ENCODE data around the gene SLC17A3.

Gene SLC17A3

DNA sequence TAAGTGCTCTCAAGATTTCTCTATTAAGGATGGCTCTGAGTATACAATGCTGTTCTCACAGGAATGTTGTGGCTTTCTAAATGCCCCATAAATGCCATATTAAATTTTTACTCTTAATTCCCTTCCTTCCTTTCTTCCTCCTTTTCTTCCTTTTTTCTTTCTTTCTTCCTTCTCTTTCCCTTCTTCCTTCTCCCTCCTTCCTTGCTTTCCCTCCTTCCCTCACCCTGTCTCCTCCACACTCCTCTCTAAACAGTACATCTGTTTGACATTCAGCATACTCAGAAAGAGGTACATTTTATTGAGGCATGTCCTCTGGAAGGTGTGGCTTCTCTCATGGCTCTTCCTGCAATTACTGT is 41.8 kb downstream of the SLC17A3 start:
- no peak overlapping the region for H3K4me3 ChIP-seq (ENCODE audit: low read depth, low read length)
- TF ChIP-seq, protein P1, sequence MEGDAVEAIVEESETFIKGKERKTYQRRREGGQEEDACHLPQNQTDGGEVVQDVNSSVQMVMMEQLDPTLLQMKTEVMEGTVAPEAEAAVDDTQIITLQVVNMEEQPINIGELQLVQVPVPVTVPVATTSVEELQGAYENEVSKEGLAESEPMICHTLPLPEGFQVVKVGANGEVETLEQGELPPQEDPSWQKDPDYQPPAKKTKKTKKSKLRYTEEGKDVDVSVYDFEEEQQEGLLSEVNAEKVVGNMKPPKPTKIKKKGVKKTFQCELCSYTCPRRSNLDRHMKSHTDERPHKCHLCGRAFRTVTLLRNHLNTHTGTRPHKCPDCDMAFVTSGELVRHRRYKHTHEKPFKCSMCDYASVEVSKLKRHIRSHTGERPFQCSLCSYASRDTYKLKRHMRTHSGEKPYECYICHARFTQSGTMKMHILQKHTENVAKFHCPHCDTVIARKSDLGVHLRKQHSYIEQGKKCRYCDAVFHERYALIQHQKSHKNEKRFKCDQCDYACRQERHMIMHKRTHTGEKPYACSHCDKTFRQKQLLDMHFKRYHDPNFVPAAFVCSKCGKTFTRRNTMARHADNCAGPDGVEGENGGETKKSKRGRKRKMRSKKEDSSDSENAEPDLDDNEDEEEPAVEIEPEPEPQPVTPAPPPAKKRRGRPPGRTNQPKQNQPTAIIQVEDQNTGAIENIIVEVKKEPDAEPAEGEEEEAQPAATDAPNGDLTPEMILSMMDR (conservative IDR thresholded peaks at IDR 0.05; ENCODE audit: low read depth, low read length): no peak
- DNase-seq (ENCODE audit: low read depth): no peak

DNA sequence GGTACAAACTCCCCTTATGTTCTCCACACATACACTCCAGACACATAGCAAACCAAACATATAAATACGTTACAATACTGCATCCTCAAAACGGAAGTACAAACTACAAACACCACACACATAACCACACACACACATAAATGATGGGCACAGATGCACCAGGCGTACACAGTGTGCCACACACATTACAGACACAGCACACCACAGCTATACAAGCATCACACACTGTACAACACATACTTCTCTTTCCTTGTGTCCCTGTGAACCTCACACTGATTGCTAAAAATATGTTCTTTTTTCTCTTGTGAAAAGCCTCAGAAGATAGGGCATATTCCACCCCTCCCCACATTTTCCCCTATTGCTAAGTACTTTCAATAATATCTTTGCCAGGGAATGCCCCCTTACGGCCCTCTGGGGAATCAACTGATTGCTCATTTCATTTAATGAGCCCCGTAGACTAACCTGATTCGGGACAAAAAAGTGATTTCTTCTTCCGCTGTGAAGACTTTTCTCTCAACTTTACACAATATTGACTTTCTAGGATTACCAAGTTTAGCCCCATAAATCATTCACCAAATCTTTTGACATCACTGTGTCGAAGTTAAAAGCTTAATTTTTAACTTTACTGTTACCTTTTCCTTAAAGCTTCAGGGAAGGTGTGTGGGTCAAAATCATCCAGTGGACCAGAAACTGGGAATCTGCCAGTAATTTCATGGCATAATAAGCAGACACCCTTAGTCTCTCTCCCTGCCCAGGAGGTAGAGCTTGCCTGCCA is 42.3 kb downstream of the SLC17A3 start, which contains the start of gene SLC17A1:
SLC17A1 (minus strand) TSS at position 521 of the 775 bp plus-strand sequence. CDS start 1,495 bp downstream, outside the sequence.
- no peak for DNase-seq (ENCODE audit: low read depth)
- H3K4me3 ChIP-seq (ENCODE audit: low read depth, low read length): no peak within 1 kb of the TSS
- TF ChIP-seq, protein P1 (conservative IDR thresholded peaks at IDR 0.05; ENCODE audit: low read depth, low read length): no peak

DNA sequence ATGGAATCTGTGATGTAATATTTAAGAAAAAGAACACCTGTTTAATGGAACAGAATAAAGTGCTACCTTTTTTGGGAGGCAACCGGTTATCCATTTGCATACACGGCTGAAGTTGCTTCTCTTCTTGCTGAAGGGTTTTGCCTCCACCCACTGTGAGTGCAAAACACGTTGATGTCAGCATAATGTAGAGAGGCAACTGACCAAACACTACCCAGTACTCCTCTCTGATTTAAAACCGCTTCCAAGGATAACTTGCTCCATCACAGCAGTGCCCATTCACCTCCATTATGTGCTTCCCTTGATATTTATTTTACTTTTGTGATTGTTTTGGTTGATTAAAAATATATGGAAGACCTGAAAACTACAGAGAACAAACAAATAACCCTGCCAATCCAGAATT is 43.6 kb downstream of the SLC17A3 start:
- no peak overlapping the region for H3K4me3 ChIP-seq (ENCODE audit: low read depth, low read length)
- DNase-seq (ENCODE audit: low read depth): no peak
- TF ChIP-seq, protein P1 (conservative IDR thresholded peaks at IDR 0.05; ENCODE audit: low read depth, low read length): no peak

DNA sequence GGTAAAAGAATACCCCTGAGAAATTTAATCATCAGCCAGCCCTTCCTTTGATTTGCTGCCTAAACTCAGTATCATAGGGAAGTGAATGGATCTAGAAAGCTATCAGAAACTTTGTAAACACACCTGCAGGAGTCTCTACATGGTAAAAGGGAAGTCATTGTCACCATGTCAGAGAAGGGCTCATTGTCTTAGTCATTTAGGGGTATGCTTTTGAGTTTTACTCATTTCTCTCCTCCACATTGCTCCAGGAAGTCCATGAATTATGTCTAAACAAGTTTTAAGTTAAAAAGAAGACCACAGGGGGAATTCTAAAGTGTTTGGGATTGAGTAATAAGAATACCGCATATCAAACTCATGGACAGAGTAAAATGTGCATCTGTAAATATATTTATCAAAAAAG is 44.7 kb downstream of the SLC17A3 start:
- no peak for DNase-seq (ENCODE audit: low read depth)
- no peak overlapping the region for H3K4me3 ChIP-seq (ENCODE audit: low read depth, low read length)

DNA sequence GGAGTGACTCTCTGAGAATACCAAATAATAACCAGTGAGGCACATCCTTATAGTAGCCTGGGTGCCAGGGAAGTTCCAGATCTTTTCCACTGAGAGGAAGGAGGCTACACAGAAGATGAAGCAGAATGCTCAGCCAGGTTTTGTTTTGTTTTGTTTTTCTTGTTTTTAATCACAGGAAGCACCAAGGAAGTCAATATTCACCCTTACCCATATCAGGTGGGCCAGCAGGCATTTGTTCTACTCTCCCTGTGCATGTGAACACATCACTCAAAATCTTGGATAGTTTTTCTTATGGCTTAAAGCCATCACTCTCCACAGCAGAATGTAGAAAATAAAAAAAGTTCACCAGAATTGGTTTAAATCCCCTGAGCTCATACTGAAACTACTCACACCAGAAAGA is 52.7 kb downstream of the SLC17A3 start:
- DNase-seq (ENCODE audit: low read depth): no peak
- no peak overlapping the region for H3K4me3 ChIP-seq (ENCODE audit: low read depth, low read length)
- TF ChIP-seq, protein P1 (conservative IDR thresholded peaks at IDR 0.05; ENCODE audit: low read depth, low read length): no peak

More for the DNA sequence above, 44.7 kb downstream of the SLC17A3 start:
- TF ChIP-seq, protein P1 (conservative IDR thresholded peaks at IDR 0.05; ENCODE audit: low read depth, low read length): no peak

DNA sequence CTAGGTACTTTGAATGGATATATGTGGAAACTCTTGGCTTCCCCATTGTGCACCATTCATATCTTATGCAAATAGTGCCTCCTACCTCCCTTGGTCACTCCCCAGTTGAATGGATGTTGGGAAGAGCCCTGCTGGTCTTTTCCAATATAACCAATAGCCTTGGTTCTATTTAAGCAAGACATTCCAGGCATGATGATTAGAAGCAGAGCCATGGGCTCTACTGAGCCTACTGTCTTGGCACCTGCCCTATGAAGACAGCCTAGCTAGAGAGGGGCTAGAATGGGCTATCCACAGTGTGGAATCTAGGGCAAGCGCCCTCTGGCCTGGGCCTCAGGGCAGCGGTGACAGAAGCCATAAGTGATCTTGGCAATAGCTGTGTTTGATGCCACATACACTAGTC is 57.8 kb downstream of the SLC17A3 start:
- no peak overlapping the region for H3K4me3 ChIP-seq (ENCODE audit: low read depth, low read length)
- no peak for DNase-seq (ENCODE audit: low read depth)

More for the DNA sequence above, 57.8 kb downstream of the SLC17A3 start:
- TF ChIP-seq, protein P1 (conservative IDR thresholded peaks at IDR 0.05; ENCODE audit: low read depth, low read length): no peak

Data from choroid plexus epithelial cell (primary cell).